SH-SY5Y (cell line): ENCODE data around the gene VARS2.

Source experiments
- GATA2 ChIP-seq: IDR thresholded peaks from 2 replicates; pipeline ENCODE4 v1.6.1; 2011; ENCODE audit warnings: mild to moderate bottlenecking, low read depth, low read length
- GATA3 ChIP-seq: IDR thresholded peaks from 2 replicates; pipeline ENCODE4 v1.6.1; 2011; ENCODE audit warnings: low read depth, mild to moderate bottlenecking, low read length, moderate library complexity

DNA sequence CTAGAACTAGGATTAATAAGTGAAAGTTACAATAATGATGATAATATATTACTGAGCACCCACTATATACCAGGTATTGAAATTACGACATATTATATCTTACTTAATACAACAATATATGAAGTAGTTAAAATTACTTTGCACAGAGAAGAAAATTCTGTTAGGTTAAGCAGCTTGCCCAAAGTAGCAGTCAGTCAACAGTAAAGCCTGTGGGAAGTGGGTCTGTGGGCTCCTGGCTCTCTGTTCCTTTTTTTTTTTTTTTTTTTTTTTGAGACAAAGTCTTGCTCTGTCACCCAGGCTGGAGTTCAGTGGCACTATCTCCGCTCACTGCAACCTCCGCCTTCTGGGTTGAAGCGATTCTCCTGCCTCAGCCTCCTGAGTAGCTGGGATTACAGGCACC, 10.8 kb upstream of the VARS2 start:
- TF ChIP-seq GATA3 (no peak), GATA2 (no peak)
